VCaP (cell line): Measurements from ENCODE around the gene ACSL3.

Source experiments
- H3K27ac ChIP-seq: fragments of 450-650 bp; 2 replicates; pipeline ENCODE4 v1.5.1; 2017
- TF ChIP-seq, protein P1 (sequence below): fragments of 450-650 bp; conservative IDR thresholded peaks from 2 replicates; pipeline ENCODE4 v1.5.1; 2017; ENCODE audit warnings: mild to moderate bottlenecking, moderate library complexity

The ACSL3 gene

DNA sequence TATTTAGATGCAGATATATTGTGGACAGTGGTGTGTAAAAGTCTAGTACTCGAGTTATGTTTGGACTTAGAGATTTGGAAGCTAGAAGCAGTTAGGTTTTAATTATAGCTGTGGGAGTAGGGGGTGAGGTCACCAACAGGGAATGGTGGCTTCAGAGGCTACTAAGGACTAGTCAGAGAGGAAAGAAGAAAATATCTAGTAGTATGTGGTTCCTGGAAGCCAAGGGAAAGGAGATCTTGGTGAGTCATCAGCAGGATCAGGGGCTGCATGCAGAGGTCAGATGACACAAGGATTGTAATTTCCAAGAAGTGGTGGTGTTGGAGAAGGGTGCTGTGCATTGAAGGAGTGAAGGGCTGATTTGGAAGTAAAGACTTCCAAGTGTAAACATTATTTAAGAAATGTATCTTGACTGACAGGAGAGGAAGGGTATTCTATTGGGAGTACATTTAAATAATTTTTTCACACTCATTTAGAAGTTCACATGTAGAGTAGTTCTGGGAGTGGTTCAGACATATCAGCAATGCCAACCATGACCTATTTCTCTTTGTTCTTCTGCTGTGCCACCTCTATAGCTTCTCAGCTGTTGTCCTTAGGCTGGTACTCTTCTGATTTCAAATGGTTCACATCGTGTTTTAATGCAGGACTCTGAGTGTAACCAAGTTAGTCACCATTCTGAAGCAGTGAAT, 59.1 kb downstream of the ACSL3 start:
- H3K27ac ChIP-seq, result no peak overlapping the region
- TF ChIP-seq, protein P1, sequence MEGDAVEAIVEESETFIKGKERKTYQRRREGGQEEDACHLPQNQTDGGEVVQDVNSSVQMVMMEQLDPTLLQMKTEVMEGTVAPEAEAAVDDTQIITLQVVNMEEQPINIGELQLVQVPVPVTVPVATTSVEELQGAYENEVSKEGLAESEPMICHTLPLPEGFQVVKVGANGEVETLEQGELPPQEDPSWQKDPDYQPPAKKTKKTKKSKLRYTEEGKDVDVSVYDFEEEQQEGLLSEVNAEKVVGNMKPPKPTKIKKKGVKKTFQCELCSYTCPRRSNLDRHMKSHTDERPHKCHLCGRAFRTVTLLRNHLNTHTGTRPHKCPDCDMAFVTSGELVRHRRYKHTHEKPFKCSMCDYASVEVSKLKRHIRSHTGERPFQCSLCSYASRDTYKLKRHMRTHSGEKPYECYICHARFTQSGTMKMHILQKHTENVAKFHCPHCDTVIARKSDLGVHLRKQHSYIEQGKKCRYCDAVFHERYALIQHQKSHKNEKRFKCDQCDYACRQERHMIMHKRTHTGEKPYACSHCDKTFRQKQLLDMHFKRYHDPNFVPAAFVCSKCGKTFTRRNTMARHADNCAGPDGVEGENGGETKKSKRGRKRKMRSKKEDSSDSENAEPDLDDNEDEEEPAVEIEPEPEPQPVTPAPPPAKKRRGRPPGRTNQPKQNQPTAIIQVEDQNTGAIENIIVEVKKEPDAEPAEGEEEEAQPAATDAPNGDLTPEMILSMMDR, result no peak

DNA sequence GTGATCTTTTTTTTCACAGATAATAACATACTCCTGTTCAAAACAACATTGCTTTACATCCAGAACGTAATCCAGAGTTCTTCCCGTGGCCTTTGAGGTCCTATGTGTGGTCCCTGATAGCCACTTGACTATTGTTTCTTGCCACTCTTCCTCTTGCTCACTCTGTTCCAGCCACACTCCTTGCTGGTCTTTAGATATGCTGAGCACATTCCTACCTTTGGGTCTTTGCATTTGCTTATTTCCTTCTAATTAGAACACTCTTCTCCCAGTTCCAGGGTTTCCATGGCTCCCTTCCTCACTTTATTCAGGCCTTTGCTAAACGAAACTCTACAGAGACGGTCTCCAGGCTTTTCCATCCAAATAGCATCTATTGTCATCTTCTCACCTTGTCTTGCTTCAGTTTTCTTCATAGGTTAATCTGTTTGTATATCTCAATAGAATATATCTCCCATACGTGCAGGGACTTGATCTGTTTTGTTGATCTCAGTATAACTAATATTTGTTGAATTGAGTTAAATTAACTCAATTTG, 59.9 kb downstream of the ACSL3 start:
- TF ChIP-seq, protein P1, result no peak
- no peak overlapping the region for H3K27ac ChIP-seq

- H3K27ac ChIP-seq, result no peak overlapping the region
Measured at GRCh38 chr2:222922019-222922800, 61.4 kb downstream of the ACSL3 start.

DNA sequence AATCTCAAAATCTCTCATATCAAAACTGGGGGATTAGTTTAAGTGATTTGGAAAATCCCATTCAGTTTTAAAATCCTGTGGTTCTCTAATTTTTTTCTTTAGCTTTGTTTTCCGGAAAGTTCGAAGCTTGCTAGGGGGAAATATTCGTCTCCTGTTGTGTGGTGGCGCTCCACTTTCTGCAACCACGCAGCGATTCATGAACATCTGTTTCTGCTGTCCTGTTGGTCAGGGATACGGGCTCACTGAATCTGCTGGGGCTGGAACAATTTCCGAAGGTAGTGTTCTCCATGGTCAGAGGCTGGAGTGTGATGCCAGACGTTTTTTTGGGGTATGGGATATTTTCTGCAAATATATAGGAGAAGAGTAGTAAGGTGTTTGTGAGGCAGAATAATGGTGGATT, 66.1 kb downstream of the ACSL3 start:
- no peak overlapping the region for H3K27ac ChIP-seq
- TF ChIP-seq, protein P1, result no peak

More at GRCh38 chr2:222922019-222922800, 61.4 kb downstream of the ACSL3 start:
- TF ChIP-seq, protein P1, result no peak

GRCh38 chr2:222927600-222927999, 66.8 kb downstream of the ACSL3 start:
- no peak overlapping the region for H3K27ac ChIP-seq

GRCh38 chr2:222928335-222928734, 67.5 kb downstream of the ACSL3 start:
- TF ChIP-seq, protein P1, result no peak

More at GRCh38 chr2:222927600-222927999, 66.8 kb downstream of the ACSL3 start:
- TF ChIP-seq, protein P1, result no peak

GRCh38 chr2:222930862-222931261, 70.0 kb downstream of the ACSL3 start:
- TF ChIP-seq, protein P1, result no peak
- no peak overlapping the region for H3K27ac ChIP-seq

More at GRCh38 chr2:222928335-222928734, 67.5 kb downstream of the ACSL3 start:
- H3K27ac ChIP-seq, result no peak overlapping the region
